LNCAP (cell line): ENCODE data around the gene CMTM1.

Experiments
- TF ChIP-seq, protein P1 (sequence below): fragments of 450-650 bp; IDR thresholded peaks from 2 replicates; pipeline ENCODE4 v1.5.1; 2017; ENCODE audit warnings: mild to moderate bottlenecking

The CMTM1 gene

DNA sequence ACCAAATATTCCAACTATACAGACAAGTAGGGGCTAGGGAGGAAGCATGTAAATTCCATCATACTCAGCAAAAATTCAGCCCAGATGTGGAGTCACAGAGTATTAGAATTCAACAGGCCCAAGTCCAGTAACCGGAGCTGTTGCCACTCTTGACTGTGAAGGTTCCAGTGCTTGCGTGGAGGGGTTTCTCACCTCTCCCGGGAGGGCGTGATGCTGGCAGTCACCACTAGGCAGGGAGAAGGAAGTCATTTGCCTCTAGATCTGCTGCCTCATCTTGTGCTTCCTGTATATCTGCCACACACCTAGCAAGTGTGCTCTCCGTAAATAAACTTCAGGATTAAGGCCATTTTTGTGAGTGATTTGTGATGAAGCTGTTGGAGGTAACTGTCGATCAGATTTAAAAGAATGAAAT is 14.9 kb upstream of the CMTM1 start:
- TF ChIP-seq, protein P1, sequence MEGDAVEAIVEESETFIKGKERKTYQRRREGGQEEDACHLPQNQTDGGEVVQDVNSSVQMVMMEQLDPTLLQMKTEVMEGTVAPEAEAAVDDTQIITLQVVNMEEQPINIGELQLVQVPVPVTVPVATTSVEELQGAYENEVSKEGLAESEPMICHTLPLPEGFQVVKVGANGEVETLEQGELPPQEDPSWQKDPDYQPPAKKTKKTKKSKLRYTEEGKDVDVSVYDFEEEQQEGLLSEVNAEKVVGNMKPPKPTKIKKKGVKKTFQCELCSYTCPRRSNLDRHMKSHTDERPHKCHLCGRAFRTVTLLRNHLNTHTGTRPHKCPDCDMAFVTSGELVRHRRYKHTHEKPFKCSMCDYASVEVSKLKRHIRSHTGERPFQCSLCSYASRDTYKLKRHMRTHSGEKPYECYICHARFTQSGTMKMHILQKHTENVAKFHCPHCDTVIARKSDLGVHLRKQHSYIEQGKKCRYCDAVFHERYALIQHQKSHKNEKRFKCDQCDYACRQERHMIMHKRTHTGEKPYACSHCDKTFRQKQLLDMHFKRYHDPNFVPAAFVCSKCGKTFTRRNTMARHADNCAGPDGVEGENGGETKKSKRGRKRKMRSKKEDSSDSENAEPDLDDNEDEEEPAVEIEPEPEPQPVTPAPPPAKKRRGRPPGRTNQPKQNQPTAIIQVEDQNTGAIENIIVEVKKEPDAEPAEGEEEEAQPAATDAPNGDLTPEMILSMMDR, result no peak

DNA sequence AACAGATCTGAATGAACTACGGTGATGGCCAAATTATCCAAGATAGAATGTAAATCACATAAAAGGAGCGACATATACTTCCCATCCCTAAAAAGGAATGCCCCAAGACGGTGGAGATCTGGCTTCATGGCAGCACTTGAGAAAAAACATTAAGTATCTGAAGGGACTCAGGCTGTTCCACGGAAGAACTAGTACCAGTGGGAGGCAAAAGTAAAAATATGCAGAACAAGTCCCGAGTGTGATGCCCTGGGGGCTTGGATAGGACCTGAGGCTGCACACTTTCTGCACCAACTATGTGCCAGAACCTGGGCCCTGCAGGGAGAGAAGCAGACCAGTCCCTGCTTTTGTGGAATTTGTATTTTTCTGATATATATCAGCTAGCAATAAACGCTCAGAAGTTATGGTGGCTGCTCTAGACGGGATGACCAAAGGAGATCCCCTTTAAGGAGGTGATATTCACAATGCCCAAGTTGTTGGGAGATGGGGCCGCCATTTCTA is 14.4 kb upstream of the CMTM1 start:
- TF ChIP-seq, protein P1, result no peak

DNA sequence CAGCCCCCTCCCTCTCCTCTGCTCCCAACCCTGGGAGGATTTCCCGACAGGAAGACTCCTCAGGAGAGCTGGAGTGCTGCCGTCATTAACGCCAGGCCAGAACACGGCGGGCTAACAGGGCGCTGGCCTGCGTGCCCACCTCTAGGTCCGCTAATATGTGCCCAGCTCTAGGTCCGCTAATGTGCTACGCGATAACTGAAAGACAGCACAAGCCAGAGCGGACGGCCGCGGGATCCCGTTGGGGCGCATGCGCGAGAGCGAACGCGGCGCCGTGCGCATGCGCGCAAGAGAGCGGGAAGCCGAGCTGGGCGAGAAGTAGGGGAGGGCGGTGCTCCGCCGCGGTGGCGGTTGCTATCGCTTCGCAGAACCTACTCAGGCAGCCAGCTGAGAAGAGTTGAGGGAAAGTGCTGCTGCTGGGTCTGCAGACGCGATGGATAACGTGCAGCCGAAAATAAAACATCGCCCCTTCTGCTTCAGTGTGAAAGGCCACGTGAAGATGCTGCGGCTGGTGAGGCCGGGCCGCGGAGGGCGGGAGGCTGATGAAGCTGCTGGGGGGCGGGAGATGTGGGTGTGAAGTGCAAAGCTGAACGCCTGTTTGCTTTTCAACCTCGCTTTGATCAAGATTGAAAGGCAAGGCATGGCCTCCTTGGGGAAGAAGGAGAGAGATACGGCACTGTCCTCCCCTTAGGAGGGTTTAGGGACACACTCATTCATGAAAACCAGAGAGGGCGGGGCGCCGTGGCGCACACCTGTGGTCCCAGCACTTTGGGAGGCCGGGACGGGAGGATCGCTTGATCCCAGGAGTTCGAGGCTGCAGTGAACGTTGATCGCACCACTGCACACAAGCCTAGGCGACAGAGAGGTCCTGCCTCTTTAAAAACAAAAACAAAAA is 13.7 kb upstream of the CMTM1 start, which contains the start of gene CKLF:
Gene CKLF, plus strand, starts transcription at position 291 of the 892 bp plus-strand sequence. Its CDS starts 140 bp downstream, at position 431.
- TF ChIP-seq, protein P1, result no peak

DNA sequence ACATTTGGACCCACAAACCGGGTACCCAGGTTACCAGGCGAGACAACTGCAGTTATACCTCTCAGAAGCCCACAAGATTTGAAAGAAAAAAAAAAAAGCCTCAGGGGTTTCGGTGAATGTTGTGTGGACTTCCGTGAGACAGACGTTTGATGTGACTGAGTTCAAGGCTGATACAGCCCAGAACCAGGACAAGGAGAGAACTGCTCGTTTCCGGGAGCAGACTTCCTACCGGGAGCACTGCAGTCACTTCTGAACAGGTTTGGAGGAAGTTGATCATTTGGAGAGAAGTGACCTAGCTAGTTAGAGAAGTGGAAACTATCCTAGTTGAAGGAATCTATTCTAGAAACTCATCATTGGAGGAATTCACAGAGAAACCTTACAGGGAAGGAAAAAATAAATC is 13.0 kb upstream of the CMTM1 start:
- TF ChIP-seq, protein P1, result no peak

DNA sequence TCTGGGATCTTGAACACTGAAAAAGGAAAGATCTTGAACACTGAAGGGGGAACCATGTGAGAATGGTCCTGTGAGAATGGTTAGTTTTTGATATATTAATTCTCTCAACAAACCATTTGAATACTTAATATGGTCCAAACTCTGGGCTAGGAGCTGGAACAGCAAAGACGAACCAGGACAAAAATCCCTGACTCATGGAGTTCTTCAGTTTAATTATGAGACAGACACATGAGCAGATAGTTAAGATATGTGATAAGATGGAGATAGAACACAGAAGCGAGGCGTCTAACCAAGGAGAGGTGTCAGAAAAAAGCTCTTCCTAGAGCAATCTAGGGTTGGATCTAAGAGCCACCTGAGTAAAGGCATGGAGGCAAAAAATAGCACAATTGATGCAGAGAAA is 12.2 kb upstream of the CMTM1 start:
- TF ChIP-seq, protein P1, result no peak

DNA sequence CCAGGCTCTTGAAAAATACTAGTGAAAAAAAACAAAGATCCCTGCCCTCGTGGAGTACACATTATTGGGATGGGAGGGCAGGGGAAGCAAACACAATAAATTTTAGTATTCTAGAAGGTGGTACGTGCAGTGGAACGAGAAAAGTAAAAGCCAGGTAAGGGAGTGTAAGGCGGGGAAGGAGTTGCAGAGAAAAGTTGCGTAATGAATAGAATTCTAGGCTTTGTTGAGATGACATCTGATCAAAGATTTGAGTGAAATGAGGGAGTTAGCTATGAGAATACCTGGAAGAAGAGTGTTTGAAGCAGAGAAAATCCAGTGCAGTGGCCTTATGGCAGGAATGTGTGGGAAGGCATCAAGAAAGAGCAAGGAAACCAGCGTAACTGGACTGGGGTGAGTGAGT is 11.7 kb upstream of the CMTM1 start:
- TF ChIP-seq, protein P1, result no peak

DNA sequence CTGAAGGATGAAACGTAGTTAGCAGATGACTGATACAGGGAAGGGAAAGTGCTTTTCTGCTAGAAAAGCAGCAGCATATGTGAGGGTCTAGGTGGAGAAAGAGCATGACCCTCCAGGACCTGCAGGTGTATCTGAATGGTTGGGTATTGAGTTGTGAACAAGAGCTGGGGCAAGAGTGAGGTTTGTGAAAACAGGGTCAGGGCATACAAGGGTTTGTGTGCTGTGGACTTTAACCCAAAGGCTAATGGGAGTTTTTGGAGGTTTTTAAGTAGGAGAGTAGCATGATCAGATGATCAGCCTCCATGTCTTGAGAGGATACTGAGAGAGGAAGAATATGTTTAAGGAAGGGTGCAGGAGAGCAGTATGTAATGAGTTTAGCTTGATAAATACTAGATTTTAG is 6.1 kb upstream of the CMTM1 start:
- TF ChIP-seq, protein P1, result no peak
